ENCODE data around the gene NFKB1.

DNA sequence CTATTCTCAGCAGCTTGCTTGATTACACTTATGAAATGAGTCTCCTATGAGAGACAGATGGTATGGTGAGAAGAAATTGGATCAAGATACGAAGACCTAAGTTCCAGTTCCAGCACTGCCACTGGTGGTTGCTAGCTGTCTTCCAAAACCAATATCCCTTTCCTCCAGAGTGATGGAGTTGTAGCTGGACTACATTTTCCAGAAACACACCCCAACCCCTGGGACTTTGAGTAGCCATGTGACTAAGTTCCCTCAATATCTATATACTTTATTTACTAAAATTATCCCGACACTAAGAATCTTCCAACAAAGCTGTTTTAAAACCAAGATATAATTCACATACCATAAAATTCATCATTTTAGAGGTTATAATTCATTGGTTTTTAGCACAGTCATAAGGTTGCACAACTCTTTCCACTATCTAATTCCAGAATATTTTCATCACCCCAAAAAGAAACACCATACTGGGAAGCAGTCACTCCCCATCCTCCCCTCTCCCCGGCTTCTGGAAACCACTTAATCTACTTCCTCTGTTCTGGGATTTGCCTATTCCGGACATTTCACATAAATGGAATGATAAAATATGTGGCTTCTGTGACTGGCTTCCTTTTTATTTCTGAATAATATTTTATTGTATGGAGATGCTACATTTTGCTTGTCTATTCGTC lies 141.6 kb downstream of the NFKB1 start:
- TF ChIP-seq, protein P1, sequence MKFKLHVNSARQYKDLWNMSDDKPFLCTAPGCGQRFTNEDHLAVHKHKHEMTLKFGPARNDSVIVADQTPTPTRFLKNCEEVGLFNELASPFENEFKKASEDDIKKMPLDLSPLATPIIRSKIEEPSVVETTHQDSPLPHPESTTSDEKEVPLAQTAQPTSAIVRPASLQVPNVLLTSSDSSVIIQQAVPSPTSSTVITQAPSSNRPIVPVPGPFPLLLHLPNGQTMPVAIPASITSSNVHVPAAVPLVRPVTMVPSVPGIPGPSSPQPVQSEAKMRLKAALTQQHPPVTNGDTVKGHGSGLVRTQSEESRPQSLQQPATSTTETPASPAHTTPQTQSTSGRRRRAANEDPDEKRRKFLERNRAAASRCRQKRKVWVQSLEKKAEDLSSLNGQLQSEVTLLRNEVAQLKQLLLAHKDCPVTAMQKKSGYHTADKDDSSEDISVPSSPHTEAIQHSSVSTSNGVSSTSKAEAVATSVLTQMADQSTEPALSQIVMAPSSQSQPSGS (CRISPR knock-in tag; IDR thresholded peaks at IDR 0.05) = no peak
- TF ChIP-seq POLR2B (IDR thresholded peaks at IDR 0.05; ENCODE audit: low read depth, partially characterized antibody) (no peak), ARID2 (IDR thresholded peaks at IDR 0.05) (no peak), FOXA1 (IDR thresholded peaks at IDR 0.05; ENCODE audit: borderline replicate concordance) (no peak), SRF (CRISPR knock-in tag; IDR thresholded peaks at IDR 0.05) (no peak), SNRNP70 (optimal IDR thresholded peaks at IDR 0.05; ENCODE audit: low read depth, low read length) (no peak)
- TF ChIP-seq, protein P2, sequence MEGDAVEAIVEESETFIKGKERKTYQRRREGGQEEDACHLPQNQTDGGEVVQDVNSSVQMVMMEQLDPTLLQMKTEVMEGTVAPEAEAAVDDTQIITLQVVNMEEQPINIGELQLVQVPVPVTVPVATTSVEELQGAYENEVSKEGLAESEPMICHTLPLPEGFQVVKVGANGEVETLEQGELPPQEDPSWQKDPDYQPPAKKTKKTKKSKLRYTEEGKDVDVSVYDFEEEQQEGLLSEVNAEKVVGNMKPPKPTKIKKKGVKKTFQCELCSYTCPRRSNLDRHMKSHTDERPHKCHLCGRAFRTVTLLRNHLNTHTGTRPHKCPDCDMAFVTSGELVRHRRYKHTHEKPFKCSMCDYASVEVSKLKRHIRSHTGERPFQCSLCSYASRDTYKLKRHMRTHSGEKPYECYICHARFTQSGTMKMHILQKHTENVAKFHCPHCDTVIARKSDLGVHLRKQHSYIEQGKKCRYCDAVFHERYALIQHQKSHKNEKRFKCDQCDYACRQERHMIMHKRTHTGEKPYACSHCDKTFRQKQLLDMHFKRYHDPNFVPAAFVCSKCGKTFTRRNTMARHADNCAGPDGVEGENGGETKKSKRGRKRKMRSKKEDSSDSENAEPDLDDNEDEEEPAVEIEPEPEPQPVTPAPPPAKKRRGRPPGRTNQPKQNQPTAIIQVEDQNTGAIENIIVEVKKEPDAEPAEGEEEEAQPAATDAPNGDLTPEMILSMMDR (IDR thresholded peaks at IDR 0.05 in 2 of 3, conservative IDR thresholded peaks at IDR 0.05 in 1 of 3; ENCODE audit: insufficient read depth in 2 of 3, low read depth in 1 of 3, low read length in 3 of 3) = no peak

Data from K562 (cell line).